Activated CD4-positive, alpha-beta T cell treated with anti-CD3 and anti-CD28 coated beads, Interleukin-2, amount 10 ng/mL, durations not matched to agents 24 days and 14 days (primary cell): ENCODE results near the gene METAP1D. TPM values are rescaled to one million over a fixed set of nuclear protein-coding genes. Genes with fewer than 3 reads are reported as not detected.
"Not testable (repeated sequence)": the region's sequence is repeated elsewhere in the genome, so short reads cannot be mapped to it uniquely, and the experiment has no call there.

Experiments
- DNase-seq: peaks from one replicate; pipeline ENCODE4 v3.0.0; 2022
- H3K27ac Mint-ChIP-seq: one replicate; pipeline ENCODE4 v1.8.0; 2022; ENCODE audit warnings: mild to moderate bottlenecking, mixed read lengths
- H3K27me3 Mint-ChIP-seq: one replicate; pipeline ENCODE4 v1.8.0; 2022; ENCODE audit warnings: mixed read lengths
- H3K36me3 Mint-ChIP-seq: one replicate; pipeline ENCODE4 v1.8.0; 2022; ENCODE audit warnings: low read depth, mild to moderate bottlenecking, mixed read lengths
- H3K4me1 Mint-ChIP-seq: one replicate; pipeline ENCODE4 v1.8.0; 2021; ENCODE audit warnings: mixed read lengths
- H3K4me3 Mint-ChIP-seq: one replicate; pipeline ENCODE4 v1.8.0; 2022; ENCODE audit warnings: mild to moderate bottlenecking, moderate library complexity, mixed read lengths
- H3K9me3 Mint-ChIP-seq: one replicate; pipeline ENCODE4 v1.8.0; 2021; ENCODE audit warnings: mixed read lengths
- intact Hi-C: fragments of 100-400 bp; cut with micrococcal nuclease; formaldehyde crosslinking; loops from one replicate; pipeline ENCODE4 v1.15.1; 2023
- total RNA-seq: library from RNA; stranded (reverse); gene quantifications from 2 replicates; pipeline ENCODE4 v1.2.3, GENCODE V29; 2022

METAP1D gene
- total RNA-seq, 1 donor from 2014 or later = 8.1 TPM

- peaks cover 5% of the 10 kb centered on the region for H3K27me3 Mint-ChIP-seq
- no peak overlapping the region for H3K27ac Mint-ChIP-seq
- no peaks in the 10 kb centered on the region for H3K36me3 Mint-ChIP-seq
- no peak overlapping the region for H3K4me3 Mint-ChIP-seq
- peaks cover 3% of the 10 kb centered on the region for H3K4me1 Mint-ChIP-seq
- no peaks in the 10 kb centered on the region for H3K9me3 Mint-ChIP-seq
- no peak for DNase-seq
- intact Hi-C loops = no loop called here
Measured at GRCh38 chr2:172047566-172048507, 48.1 kb downstream of the METAP1D start.

- Mint-ChIP-seq H3K4me3 (no peak overlapping the region), H3K27me3 (peaks cover 5% of the 10 kb centered on the region), H3K9me3 (no peaks in the 10 kb centered on the region), H3K27ac (no peak overlapping the region), H3K36me3 (no peaks in the 10 kb centered on the region), H3K4me1 (peaks cover 3% of the 10 kb centered on the region)
- intact Hi-C loops = no loop called here
- no peak for DNase-seq
Measured at GRCh38 chr2:172048508-172049503, 49.1 kb downstream of the METAP1D start.

GRCh38 chr2:172049567-172050120, 49.9 kb downstream of the METAP1D start:
- Mint-ChIP-seq H3K4me3 (no peak overlapping the region), H3K36me3 (no peaks in the 10 kb centered on the region), H3K27me3 (peaks cover 5% of the 10 kb centered on the region), H3K27ac (no peak overlapping the region), H3K9me3 (no peaks in the 10 kb centered on the region), H3K4me1 (peaks cover 3% of the 10 kb centered on the region)
- DNase-seq = no peak
- intact Hi-C loops = no loop called here

- H3K27me3 Mint-ChIP-seq = peaks cover 5% of the 10 kb centered on the region
- H3K9me3 Mint-ChIP-seq = no peaks in the 10 kb centered on the region
- H3K4me1 Mint-ChIP-seq = peaks cover 3% of the 10 kb centered on the region
- no peak for DNase-seq
- intact Hi-C loops = no loop called here
- no peak overlapping the region for H3K27ac Mint-ChIP-seq
- H3K4me3 Mint-ChIP-seq = no peak overlapping the region
- H3K36me3 Mint-ChIP-seq = no peaks in the 10 kb centered on the region
Measured at GRCh38 chr2:172050479-172051125, 50.8 kb downstream of the METAP1D start.

GRCh38 chr2:172052000-172052983, 52.5 kb downstream of the METAP1D start:
- Mint-ChIP-seq H3K9me3 (no peaks in the 10 kb centered on the region), H3K4me1 (peaks cover 1% of the 10 kb centered on the region), H3K27me3 (peaks cover 6% of the 10 kb centered on the region), H3K36me3 (no peaks in the 10 kb centered on the region), H3K4me3 (no peak overlapping the region), H3K27ac (no peak overlapping the region)
- intact Hi-C loops = no loop called here
- DNase-seq = no peak

- DNase-seq = no peak
- intact Hi-C loops = no loop called here
- H3K36me3 Mint-ChIP-seq = no peaks in the 10 kb centered on the region
- H3K9me3 Mint-ChIP-seq = no peaks in the 10 kb centered on the region
- H3K4me3 Mint-ChIP-seq = no peak overlapping the region
- peaks cover 6% of the 10 kb centered on the region for H3K27me3 Mint-ChIP-seq
- H3K4me1 Mint-ChIP-seq = peaks cover 1% of the 10 kb centered on the region
- no peak overlapping the region for H3K27ac Mint-ChIP-seq
Measured at GRCh38 chr2:172053486-172053885, 53.7 kb downstream of the METAP1D start.

- no peaks in the 10 kb centered on the region for H3K36me3 Mint-ChIP-seq
- no peak overlapping the region for H3K27ac Mint-ChIP-seq
- H3K27me3 Mint-ChIP-seq = peaks cover 1% of the 10 kb centered on the region
- no peaks in the 10 kb centered on the region for H3K9me3 Mint-ChIP-seq
- H3K4me3 Mint-ChIP-seq = no peak overlapping the region
- no peak for DNase-seq
- intact Hi-C loops = no loop called here
- peaks cover 1% of the 10 kb centered on the region for H3K4me1 Mint-ChIP-seq
Measured at GRCh38 chr2:172056293-172056692, 56.5 kb downstream of the METAP1D start.

- Mint-ChIP-seq H3K4me1 (peaks cover 1% of the 10 kb centered on the region), H3K4me3 (no peak overlapping the region), H3K27ac (no peak overlapping the region), H3K27me3 (peaks cover 5% of the 10 kb centered on the region), H3K36me3 (peaks cover 3% of the 10 kb centered on the region), H3K9me3 (no peaks in the 10 kb centered on the region)
- no peak for DNase-seq
- intact Hi-C loops = no loop called here
Measured at GRCh38 chr2:172058660-172059059, 58.9 kb downstream of the METAP1D start.

GRCh38 chr2:172060118-172060517, 60.4 kb downstream of the METAP1D start:
- H3K27me3 Mint-ChIP-seq, DNase-seq, H3K36me3 Mint-ChIP-seq, H3K27ac Mint-ChIP-seq, intact Hi-C loops, H3K4me3 Mint-ChIP-seq, H3K4me1 Mint-ChIP-seq, H3K9me3 Mint-ChIP-seq: not testable (repeated sequence)

GRCh38 chr2:172062402-172063004, 62.8 kb downstream of the METAP1D start:
- H3K9me3 Mint-ChIP-seq = no peaks in the 10 kb centered on the region
- intact Hi-C loops = no loop called here
- H3K36me3 Mint-ChIP-seq = peaks cover 3% of the 10 kb centered on the region
- H3K4me3 Mint-ChIP-seq = no peak overlapping the region
- no peak overlapping the region for H3K27ac Mint-ChIP-seq
- peaks cover 3% of the 10 kb centered on the region for H3K4me1 Mint-ChIP-seq
- no peak for DNase-seq
- peaks cover 4% of the 10 kb centered on the region for H3K27me3 Mint-ChIP-seq

GRCh38 chr2:172063446-172063845, 63.7 kb downstream of the METAP1D start:
- no peak for DNase-seq
- Mint-ChIP-seq H3K27me3 (peaks cover 4% of the 10 kb centered on the region), H3K9me3 (no peaks in the 10 kb centered on the region), H3K4me1 (peaks cover 3% of the 10 kb centered on the region), H3K4me3 (no peak overlapping the region), H3K36me3 (peaks cover 3% of the 10 kb centered on the region), H3K27ac (no peak overlapping the region)
- intact Hi-C loops = no loop called here

- Mint-ChIP-seq H3K27ac (no peak overlapping the region), H3K27me3 (peaks cover 10% of the 10 kb centered on the region), H3K36me3 (peaks cover 5% of the 10 kb centered on the region), H3K9me3 (no peaks in the 10 kb centered on the region), H3K4me3 (no peak overlapping the region), H3K4me1 (peaks cover 3% of the 10 kb centered on the region)
- DNase-seq = no peak
- intact Hi-C loops = no loop called here
Measured at GRCh38 chr2:172065111-172065510, 65.4 kb downstream of the METAP1D start.
